GM20431 (cell line): ENCODE data around the gene ADGRA3.

ENCODE experiments used
- in situ Hi-C: fragments of 300-500 bp; cut with MseI, MboI; formaldehyde crosslinking; loops from one replicate; pipeline ENCODE4 v1.15.0; 2020; ENCODE audit warnings: low sequenced_read_pairs; ENCODE audit not compliant: unreplicated experiment

Gene ADGRA3

DNA sequence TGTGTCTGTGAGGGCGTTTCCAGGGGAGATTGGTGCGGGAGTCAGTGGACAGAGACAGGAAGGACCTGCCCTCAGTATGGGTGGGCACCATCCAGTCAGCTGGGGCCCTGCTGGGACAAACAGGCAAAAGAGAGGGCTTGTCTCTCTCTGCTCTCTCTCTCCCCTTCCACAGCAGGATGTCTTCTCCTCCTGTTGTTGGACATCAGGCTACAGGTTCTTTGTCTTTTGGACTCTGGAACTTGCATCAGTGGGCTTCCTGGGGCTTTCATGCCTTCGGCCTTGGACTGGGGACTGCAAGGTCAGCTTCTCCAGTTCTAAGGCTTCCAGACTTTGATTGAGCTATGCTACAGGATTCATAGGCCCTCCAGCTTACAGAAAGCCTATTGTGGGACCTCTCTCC, 59.6 kb downstream of the ADGRA3 start:
- in situ Hi-C loops: no loop called here

DNA sequence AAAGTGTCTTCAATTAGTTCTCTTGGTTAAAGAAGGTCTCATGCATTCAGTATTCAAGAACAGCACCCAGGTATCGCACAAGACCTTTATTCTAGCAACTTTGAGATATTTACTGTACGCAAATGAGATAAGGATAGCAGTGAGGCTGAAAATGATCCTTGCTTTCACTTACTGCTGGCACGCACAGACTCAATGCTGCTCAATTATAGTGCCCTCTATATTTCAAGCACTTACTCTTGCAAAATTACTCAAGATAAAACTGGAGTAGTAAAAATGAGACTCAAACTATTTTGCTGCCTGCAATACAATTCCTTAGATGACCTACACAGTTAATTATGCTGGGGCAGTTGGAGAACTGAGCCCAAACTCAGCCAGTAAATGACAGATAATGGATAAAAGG, 60.9 kb downstream of the ADGRA3 start:
- in situ Hi-C loops: no loop called here

GRCh38 chr4:22454216-22454838, 61.5 kb downstream of the ADGRA3 start:
- in situ Hi-C loops: no loop called here

GRCh38 chr4:22444813-22445212, 71.1 kb downstream of the ADGRA3 start:
- in situ Hi-C loops: no loop called here

DNA sequence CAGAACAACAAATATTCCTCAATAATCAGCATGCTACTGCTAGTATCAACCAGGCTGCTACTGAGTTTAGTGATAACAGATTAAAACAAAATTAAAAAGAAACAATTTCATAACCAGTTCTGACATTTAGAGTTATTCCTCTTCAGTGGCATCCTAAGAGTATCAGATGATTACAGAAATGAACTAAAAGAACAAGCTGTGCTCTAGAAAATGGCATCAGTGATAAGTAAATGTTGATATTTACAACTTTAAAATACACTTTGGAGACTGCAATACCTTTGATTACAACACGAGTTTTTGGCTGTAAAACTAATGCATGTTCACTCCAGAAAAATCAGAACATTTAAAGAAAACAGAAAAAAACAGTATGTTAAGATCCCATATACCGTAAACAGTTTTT, 72.9 kb downstream of the ADGRA3 start:
- in situ Hi-C loops: no loop called here

DNA sequence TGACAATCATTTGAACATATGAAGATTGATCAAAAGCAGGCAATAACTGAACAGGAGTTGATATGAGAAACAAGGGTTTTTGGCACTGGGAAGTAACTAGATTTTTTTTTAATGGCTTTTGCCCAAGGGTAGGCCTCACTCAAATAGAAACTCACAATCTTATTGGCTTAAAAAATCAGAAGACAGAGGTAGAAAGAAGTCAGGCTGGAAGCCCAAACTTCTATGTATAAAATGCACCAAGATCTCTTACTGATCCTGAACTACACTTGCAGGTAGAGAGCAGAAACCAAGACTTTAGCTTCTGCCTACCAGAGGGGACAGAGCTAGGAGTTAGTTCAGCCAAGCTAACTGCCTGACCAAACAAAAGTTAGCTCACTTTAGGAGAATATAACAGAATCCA, 74.9 kb downstream of the ADGRA3 start:
- in situ Hi-C loops: no loop called here

- in situ Hi-C loops: no loop called here
Observed at GRCh38 chr4:22439947-22440346, 75.9 kb downstream of the ADGRA3 start.

DNA sequence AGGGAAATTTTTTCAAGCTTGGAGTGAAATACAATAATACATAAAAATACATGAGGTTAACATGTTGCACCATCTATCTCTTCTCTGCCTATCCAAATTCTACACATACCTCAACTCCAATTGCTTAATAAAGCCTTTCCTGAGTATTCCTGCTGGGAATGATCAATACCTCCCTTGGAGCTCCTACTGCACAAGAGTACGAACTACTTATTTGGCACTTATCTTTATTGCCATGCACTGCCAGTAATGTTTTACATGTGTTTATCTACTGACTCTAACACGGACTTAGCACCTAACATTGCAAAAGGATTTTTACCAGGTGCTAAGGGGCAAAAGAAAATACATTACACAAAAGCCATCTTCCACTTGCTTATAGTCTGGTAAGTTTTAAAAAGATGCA, 80.2 kb downstream of the ADGRA3 start:
- in situ Hi-C loops: no loop called here

DNA sequence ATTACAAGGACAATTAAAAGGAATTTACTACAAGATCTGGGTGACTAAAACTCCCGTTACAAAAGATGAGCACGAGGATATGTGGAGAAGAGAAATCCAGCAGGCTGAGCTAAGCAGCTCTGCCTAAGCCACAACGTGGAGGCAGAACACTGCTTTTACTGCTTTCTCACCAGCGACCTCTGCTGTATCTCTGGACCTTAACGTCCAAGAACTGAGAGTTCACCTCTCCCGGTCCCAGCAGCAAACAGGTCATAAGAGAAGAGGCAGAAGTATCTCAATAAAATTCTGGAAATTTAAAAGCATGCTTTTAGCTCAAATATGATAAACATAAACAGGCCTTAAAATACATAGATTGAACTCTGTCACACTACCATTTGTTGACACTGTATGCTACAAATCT, 81.0 kb downstream of the ADGRA3 start:
- in situ Hi-C loops: no loop called here

GRCh38 chr4:22430626-22431025, 85.2 kb downstream of the ADGRA3 start:
- in situ Hi-C loops: no loop called here

GRCh38 chr4:22428441-22428840, 87.4 kb downstream of the ADGRA3 start:
- in situ Hi-C loops: no loop called here

DNA sequence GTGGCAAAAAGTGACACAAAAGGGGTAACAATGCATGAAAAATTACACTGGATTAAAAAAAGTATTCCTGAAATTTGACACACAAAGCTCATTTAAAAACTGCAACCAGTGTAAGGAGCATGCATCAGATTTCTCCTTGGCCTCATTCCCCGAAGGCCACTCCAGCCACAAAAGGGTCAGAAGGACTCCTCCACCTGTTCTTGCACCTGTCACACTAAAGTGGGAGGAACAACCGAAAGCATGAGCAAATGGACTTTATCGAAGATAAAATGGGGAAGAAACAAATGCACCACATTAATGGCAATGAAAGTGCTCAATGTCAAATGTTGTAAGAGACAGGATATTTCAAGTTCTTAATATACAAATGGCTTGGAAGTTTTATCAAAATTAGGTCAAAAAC, 88.2 kb downstream of the ADGRA3 start:
- in situ Hi-C loops: no loop called here

- in situ Hi-C loops: loop anchor here (25.0 kb wide), 1 partner anchor 267 kb away; the partner anchor contains the start of gene GBA3
Observed at GRCh38 chr4:22420291-22420690, 95.6 kb downstream of the ADGRA3 start.

DNA sequence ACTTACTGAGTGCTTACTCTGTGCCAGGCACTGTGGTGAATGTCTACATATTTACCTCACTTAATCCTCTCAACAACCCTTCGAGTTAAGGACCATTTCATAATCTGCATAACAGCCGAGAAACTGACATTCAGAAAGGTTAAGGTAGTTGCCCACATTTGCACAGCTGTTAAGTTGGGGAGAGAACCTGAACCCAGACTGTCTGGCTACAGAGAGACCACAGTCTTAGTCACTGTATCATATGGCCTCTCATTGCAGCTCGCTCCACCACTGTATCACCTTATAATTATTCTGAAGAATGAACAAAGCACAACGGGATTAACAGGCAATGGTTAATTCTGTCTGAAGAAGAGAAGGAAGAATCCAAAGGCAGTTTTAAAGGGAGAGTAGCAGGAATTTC, 98.5 kb downstream of the ADGRA3 start:
- in situ Hi-C loops: loop anchor here (25.0 kb wide), 1 partner anchor 270 kb away; the partner anchor contains the start of gene GBA3

GRCh38 chr4:22416403-22416802, 99.5 kb downstream of the ADGRA3 start:
- in situ Hi-C loops: loop anchor here (25.0 kb wide), 1 partner anchor 271 kb away; the partner anchor contains the start of gene GBA3

GRCh38 chr4:22414833-22415232, 101.0 kb downstream of the ADGRA3 start:
- in situ Hi-C loops: loop anchor here (25.0 kb wide), 1 partner anchor 272 kb away; the partner anchor contains the start of gene GBA3

DNA sequence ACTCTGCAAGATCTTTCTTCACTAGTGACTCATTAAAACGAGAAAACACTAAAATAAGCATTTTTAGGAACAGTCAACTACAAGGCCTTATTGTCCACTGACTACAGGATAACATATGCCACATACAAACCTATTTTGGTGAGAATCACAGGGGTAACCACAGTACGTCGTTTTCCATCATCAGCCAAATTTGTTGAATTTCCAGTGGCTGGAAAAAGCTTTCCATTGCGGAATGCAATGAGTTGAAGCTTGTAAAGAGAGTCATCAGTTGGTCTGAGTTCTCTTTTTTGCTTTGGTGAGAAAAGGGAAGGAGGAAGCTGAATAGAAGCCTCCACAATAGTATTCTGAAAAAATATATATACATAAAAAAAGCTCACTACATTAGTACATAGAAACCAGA, 102.4 kb downstream of the ADGRA3 start:
- in situ Hi-C loops: loop anchor here (25.0 kb wide), 1 partner anchor 274 kb away; the partner anchor contains the start of gene GBA3

- in situ Hi-C loops: loop anchor here (25.0 kb wide), 1 partner anchor 275 kb away; the partner anchor contains the start of gene GBA3
Observed at GRCh38 chr4:22412013-22412412, 103.9 kb downstream of the ADGRA3 start.

- in situ Hi-C loops: loop anchor here (25.0 kb wide), 1 partner anchor 277 kb away; the partner anchor contains the start of gene GBA3
Observed at GRCh38 chr4:22410645-22411247, 105.1 kb downstream of the ADGRA3 start.

DNA sequence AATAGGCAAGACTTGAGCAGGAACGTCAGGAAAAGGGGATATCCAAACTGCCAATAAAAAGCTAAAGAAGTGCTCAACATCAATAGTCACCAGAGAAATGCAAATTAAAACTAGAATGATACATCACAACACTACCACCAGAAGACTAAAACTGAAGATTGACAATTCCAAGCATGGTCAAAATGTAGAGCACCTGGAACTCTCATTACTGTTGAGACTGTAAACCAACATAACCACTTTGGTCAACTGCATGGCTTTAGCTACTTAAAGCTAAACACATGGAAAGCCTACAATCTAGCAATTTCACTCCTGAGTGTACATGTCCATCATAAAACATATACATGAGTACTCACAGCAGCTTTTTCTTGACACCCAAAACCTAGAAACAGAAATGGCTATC, 107.4 kb downstream of the ADGRA3 start:
- in situ Hi-C loops: loop anchor here (25.0 kb wide), 1 partner anchor 279 kb away; the partner anchor contains the start of gene GBA3

- in situ Hi-C loops: loop anchor here (25.0 kb wide), 1 partner anchor 280 kb away; the partner anchor contains the start of gene GBA3
Observed at GRCh38 chr4:22407361-22407760, 108.5 kb downstream of the ADGRA3 start.
